ENCODE data around the gene PDK4. TPM values are rescaled to one million over a fixed set of nuclear protein-coding genes. Genes with fewer than 3 reads are reported as not detected.
A peak's percentile ranks its signal among the peaks of the same experiment; 100 is the strongest.

Gene PDK4
- total RNA-seq, 1 donor from 2014 or later, result 156 TPM

GRCh38 chr7:95581467-95581866, 14.8 kb downstream of the PDK4 start:
- no peak for TF ChIP-seq CTCF (IDR thresholded peaks at IDR 0.05)
- Histone ChIP-seq H3K4me1 (peaks cover 1% of the 10 kb centered on the region), H3K27ac (no peak overlapping the region), H3K4me3 (no peak overlapping the region), H3K36me3 (peaks cover 34% of the 10 kb centered on the region), H3K27me3 (no peaks in the 10 kb centered on the region), H3K9me3 (no peaks in the 10 kb centered on the region)
- no peak for DNase-seq
- intact Hi-C loops (cut with DNase I), result no loop called here
- no peak for ATAC-seq

GRCh38 chr7:95579318-95579717, 17.0 kb downstream of the PDK4 start:
- Histone ChIP-seq H3K9me3 (no peaks in the 10 kb centered on the region), H3K27me3 (no peaks in the 10 kb centered on the region), H3K4me3 (no peak overlapping the region), H3K4me1 (no peaks in the 10 kb centered on the region), H3K36me3 (peaks cover 13% of the 10 kb centered on the region), H3K27ac (no peak overlapping the region)
- intact Hi-C loops (cut with DNase I), result no loop called here
- no peak for TF ChIP-seq CTCF (IDR thresholded peaks at IDR 0.05)
- ATAC-seq (no peak), DNase-seq (no peak)

- Histone ChIP-seq H3K4me3 (no peak overlapping the region), H3K4me1 (no peaks in the 10 kb centered on the region), H3K27ac (no peak overlapping the region), H3K27me3 (no peaks in the 10 kb centered on the region), H3K36me3 (peaks cover 3% of the 10 kb centered on the region), H3K9me3 (no peaks in the 10 kb centered on the region)
- ATAC-seq, result peak; percentile 57
- DNase-seq, result no peak
- no peak for TF ChIP-seq CTCF (IDR thresholded peaks at IDR 0.05)
- intact Hi-C loops (cut with DNase I), result no loop called here
Observed at GRCh38 chr7:95578299-95578855, 17.9 kb downstream of the PDK4 start.

DNA sequence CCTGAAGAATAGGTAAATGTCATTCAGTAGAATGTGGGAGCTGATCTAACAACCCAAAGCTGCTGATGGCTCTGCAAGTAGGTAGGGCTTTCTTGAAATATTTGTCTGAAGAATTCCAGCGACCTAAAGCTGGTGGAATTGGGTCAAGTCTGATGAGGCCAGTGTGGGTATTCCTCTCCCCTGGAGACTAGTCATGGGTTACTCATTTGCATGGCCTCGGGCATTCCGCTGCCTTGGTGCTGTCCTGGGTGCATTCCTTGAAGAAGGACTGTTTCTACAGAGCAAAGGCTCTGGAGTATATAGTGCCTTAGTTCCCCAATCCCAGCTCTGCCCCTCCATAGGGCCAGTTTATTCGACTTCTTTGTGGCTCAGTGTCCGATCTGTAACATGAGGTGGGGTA, 19.2 kb downstream of the PDK4 start:
- no peaks in the 10 kb centered on the region for H3K9me3 ChIP-seq
- DNase-seq (no peak), ATAC-seq (peak; percentile 38)
- no peaks in the 10 kb centered on the region for H3K27me3 ChIP-seq
- H3K36me3 ChIP-seq, result no peaks in the 10 kb centered on the region
- no peak for TF ChIP-seq CTCF (IDR thresholded peaks at IDR 0.05)
- intact Hi-C loops (cut with DNase I), result no loop called here
- H3K27ac ChIP-seq, result no peak overlapping the region
- H3K4me1 ChIP-seq, result no peaks in the 10 kb centered on the region
- no peak overlapping the region for H3K4me3 ChIP-seq

GRCh38 chr7:95569720-95570119, 26.6 kb downstream of the PDK4 start:
- DNase-seq (no peak), ATAC-seq (no peak)
- intact Hi-C loops (cut with DNase I), result no loop called here
- no peak overlapping the region for H3K27ac ChIP-seq
- H3K36me3 ChIP-seq, result no peaks in the 10 kb centered on the region
- no peak overlapping the region for H3K4me3 ChIP-seq
- no peaks in the 10 kb centered on the region for H3K27me3 ChIP-seq
- H3K9me3 ChIP-seq, result no peaks in the 10 kb centered on the region
- no peak for TF ChIP-seq CTCF (IDR thresholded peaks at IDR 0.05)
- H3K4me1 ChIP-seq, result no peaks in the 10 kb centered on the region

DNA sequence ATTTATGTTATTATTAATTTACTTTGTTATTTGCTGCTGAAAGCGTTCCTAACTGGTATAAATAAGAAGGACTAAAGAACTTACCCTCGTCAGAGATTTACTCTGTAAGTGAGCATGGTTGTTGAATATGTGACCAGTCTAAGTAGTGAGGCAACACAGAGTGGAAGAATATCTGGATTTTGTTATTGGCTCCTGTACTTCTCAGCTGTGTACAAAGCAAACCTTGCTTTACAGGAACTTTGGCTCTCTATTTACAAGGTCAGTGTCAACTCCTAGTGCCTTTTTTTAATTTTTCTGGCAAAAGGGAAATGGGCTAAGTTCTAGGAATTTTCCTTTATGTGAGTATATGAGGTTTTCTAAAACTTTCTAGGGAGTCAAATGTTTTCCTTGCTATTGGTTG, 35.6 kb downstream of the PDK4 start:
- no peak for TF ChIP-seq CTCF (IDR thresholded peaks at IDR 0.05)
- no peaks in the 10 kb centered on the region for H3K36me3 ChIP-seq
- H3K9me3 ChIP-seq, result no peaks in the 10 kb centered on the region
- DNase-seq (no peak), ATAC-seq (no peak)
- no peaks in the 10 kb centered on the region for H3K27me3 ChIP-seq
- no peak overlapping the region for H3K27ac ChIP-seq
- intact Hi-C loops (cut with DNase I), result no loop called here
- no peak overlapping the region for H3K4me3 ChIP-seq
- no peaks in the 10 kb centered on the region for H3K4me1 ChIP-seq

Data from upper lobe of right lung (tissue), 1 donor.